OCI-LY7 (cell line): ENCODE results near the gene COX4I1. TPM values are rescaled to one million over a fixed set of nuclear protein-coding genes. Genes with fewer than 3 reads are reported as not detected.

Experiments used
- BruUV-seq: library from RNA; stranded (reverse); fragments of 400-500 nt; replicated peaks from 2 replicates; lab custom pipeline; 2021; lab: Mats Ljungman, UMichigan
- CTCF ChIA-PET: fragments of 300-600 bp; sonication (Branson Sonifier 250); formaldehyde crosslinking; loops from one replicate; lab custom pipeline; 2022; ENCODE audit warnings: antibody characterized with exemption; ENCODE audit not compliant: unreplicated experiment; lab: Charles Lee
- POLR2A ChIA-PET: fragments of 300-600 bp; sonication (Branson Sonifier 250); formaldehyde crosslinking; loops from one replicate; lab custom pipeline; 2022; ENCODE audit warnings: antibody characterized with exemption; lab: Charles Lee
- DNase-seq: peaks from one replicate; pipeline ENCODE4 v3.0.0-alpha.2; 2015; ENCODE audit warnings: low spot score
- H2AFZ ChIP-seq: fragments of 200-600 bp; sonication (generic), shearing (Covaris generic); 2 replicates; pipeline ENCODE4 v1.6.1; 2014; ENCODE audit warnings: mild to moderate bottlenecking, antibody characterized with exemption, low read length, moderate library complexity
- H3K27ac ChIP-seq: fragments of 200-600 bp; sonication (generic); 2 replicates; pipeline ENCODE4 v1.5.1; 2014; ENCODE audit warnings: mixed run types, low read depth, mild to moderate bottlenecking, moderate library complexity, low read length, inconsistent platforms; ENCODE audit not compliant: poor library complexity, severe bottlenecking
- H3K36me3 ChIP-seq: fragments of 200-600 bp; sonication (generic); 2 replicates; pipeline ENCODE4 v1.6.1; 2014; ENCODE audit warnings: mild to moderate bottlenecking, antibody characterized with exemption, low read length, moderate library complexity, mixed read lengths; ENCODE audit not compliant: insufficient read depth
- H3K4me1 ChIP-seq: fragments of 200-600 bp; sonication (generic); 2 replicates; pipeline ENCODE4 v1.5.1; 2014; ENCODE audit warnings: mild to moderate bottlenecking, low read length; ENCODE audit not compliant: insufficient read depth, poor library complexity, severe bottlenecking
- H3K4me2 ChIP-seq: fragments of 200-600 bp; sonication (generic); 2 replicates; pipeline ENCODE4 v1.6.1; 2014; ENCODE audit warnings: mild to moderate bottlenecking, low read length
- H3K4me3 ChIP-seq: fragments of 200-600 bp; sonication (generic); 2 replicates; pipeline ENCODE4 v1.5.1; 2014; ENCODE audit warnings: mild to moderate bottlenecking, low read depth, low read length; ENCODE audit not compliant: poor library complexity, severe bottlenecking
- H3K79me2 ChIP-seq: fragments of 200-600 bp; sonication (generic); 2 replicates; pipeline ENCODE4 v1.6.1; 2016; ENCODE audit warnings: low read depth, mild to moderate bottlenecking, low read length, moderate library complexity, mixed read lengths; ENCODE audit not compliant: insufficient read depth
- H3K9me2 ChIP-seq: fragments of 200-600 bp; sonication (generic); 2 replicates; pipeline ENCODE4 v1.6.1; 2016; ENCODE audit warnings: mild to moderate bottlenecking, low read length, mixed read lengths; ENCODE audit not compliant: insufficient read depth
- H3K9me3 ChIP-seq: fragments of 200-600 bp; sonication (generic); 2 replicates; pipeline ENCODE4 v1.6.1; 2014; ENCODE audit warnings: mild to moderate bottlenecking, mixed run types, low read length, mixed read lengths
- H4K20me1 ChIP-seq: fragments of 200-600 bp; sonication (generic); 2 replicates; pipeline ENCODE4 v1.6.1; 2014; ENCODE audit warnings: mild to moderate bottlenecking, antibody characterized with exemption, low read length, moderate library complexity, mixed read lengths; ENCODE audit not compliant: insufficient read depth
- CTCF ChIP-seq: fragments of 200-600 bp; sonication (generic); conservative IDR thresholded peaks from 2 replicates; pipeline ENCODE4 v1.5.1; 2014; ENCODE audit warnings: mild to moderate bottlenecking, antibody characterized with exemption, low read length, moderate library complexity, mixed read lengths
- EZH2phosphoT487 ChIP-seq: fragments of 200-600 bp; sonication (generic); IDR thresholded peaks from 2 replicates; pipeline ENCODE4 v1.6.1; 2018; ENCODE audit warnings: low read depth, borderline replicate concordance, mild to moderate bottlenecking, mixed run types, antibody characterized with exemption, low read length, moderate library complexity, mixed read lengths
- intact Hi-C: fragments of 100-400 bp; cut with micrococcal nuclease; formaldehyde crosslinking; loops from one replicate; pipeline ENCODE4 v1.10.0; 2022; ENCODE audit not compliant: unreplicated experiment
- total RNA-seq, 2 experiments: library from RNA; depleted of rRNA in 1 of 2; stranded (reverse); fragments of >200 nt in 1 of 2; shearing (Covaris generic) in 1 of 2; gene quantifications; 2 replicates each; pipeline ENCODE4 v1.2.3, GENCODE V29; 2014 to 2022

The COX4I1 gene
- total RNA-seq, 2 experiments from 2014 or later: 542 to 569 TPM

DNA sequence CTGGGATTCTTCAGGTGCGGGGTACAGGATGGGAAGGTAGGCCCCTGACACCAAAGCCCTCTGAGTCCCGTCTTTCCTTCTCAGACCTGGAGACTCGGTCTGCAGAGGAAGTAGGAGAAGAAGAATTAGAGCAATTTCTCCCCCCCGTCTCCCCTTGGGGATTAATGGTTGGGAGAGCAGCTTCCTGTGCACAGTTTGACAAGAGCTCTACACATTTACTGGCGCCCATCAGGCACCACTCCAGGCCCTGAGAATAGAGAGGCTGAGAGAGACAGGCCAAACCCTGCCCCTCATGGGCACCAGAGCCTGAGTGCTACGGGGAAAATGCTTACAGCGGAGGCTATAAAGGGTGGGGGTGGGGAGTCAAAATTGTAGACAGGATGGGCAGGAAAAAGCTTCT is 45.1 kb upstream of the COX4I1 start:
- BruUV-seq: no TSS peak
- Histone ChIP-seq H3K27ac (peak overlapping the region; percentile 90), H3K9me3 (no peaks in the 10 kb centered on the region), H3K4me1 (peaks cover 98% of the 10 kb centered on the region), H3K4me3 (peak overlapping the region; percentile 47), H3K36me3 (no peaks in the 10 kb centered on the region), H2AFZ (peak overlapping the region; percentile 13; the same call in 1 of the 2 replicates), H3K9me2 (no peaks in the 10 kb centered on the region), H3K79me2 (no peaks in the 10 kb centered on the region), H3K4me2 (peak overlapping the region; percentile 92), H4K20me1 (no peaks in the 10 kb centered on the region)
- DNase-seq: peak; percentile 78
- TF ChIP-seq EZH2phosphoT487 (no peak), CTCF (no peak)
- POLR2A ChIA-PET: interaction anchor here (0.6 to 1.4 kb wide), 7 partner anchors 9 to 1970 kb away, joined by 3 to 9 read pairs (median 4); no protein-coding TSS in a partner anchor
- intact Hi-C loops: loop anchor here (10.0 kb wide), 1 partner anchor 450 kb away; no protein-coding TSS in a partner anchor
- CTCF ChIA-PET: interaction anchor here (0.9 kb wide), 1 partner anchor 8 kb away, joined by 3 read pairs; no protein-coding TSS in a partner anchor

GRCh38 chr16:85755929-85756768 is 43.3 kb upstream of the COX4I1 start:
- POLR2A ChIA-PET: interaction anchor here (0.6 to 2.1 kb wide), 5 partner anchors 9 to 71 kb away, joined by 3 to 11 read pairs (median 3); no protein-coding TSS in a partner anchor
- BruUV-seq: no TSS peak
- Histone ChIP-seq H3K4me3 (peak overlapping the region; percentile 58), H3K4me2 (peak overlapping the region; percentile 92), H3K9me3 (no peaks in the 10 kb centered on the region), H3K4me1 (peaks cover 96% of the 10 kb centered on the region), H3K79me2 (no peaks in the 10 kb centered on the region), H4K20me1 (no peaks in the 10 kb centered on the region), H3K9me2 (no peaks in the 10 kb centered on the region), H2AFZ (peak overlapping the region; percentile 53; the same call in 1 of the 2 replicates), H3K36me3 (no peaks in the 10 kb centered on the region), H3K27ac (peak overlapping the region; percentile 90)
- DNase-seq: peak; percentile 83
- TF ChIP-seq EZH2phosphoT487 (no peak), CTCF (peak; percentile 34; the same call in 1 of the 2 replicates)
- intact Hi-C loops: loop anchor here (1.0 to 10.0 kb wide), 4 partner anchors 21 to 451 kb away; no protein-coding TSS in a partner anchor
- CTCF ChIA-PET: interaction anchor here (0.5 to 1.7 kb wide), 5 partner anchors 19 to 314 kb away, joined by 3 to 19 read pairs (median 5); no protein-coding TSS in a partner anchor
